ENCODE measurements around the gene BRINP3. TPM values are rescaled to one million over a fixed set of nuclear protein-coding genes. Genes with fewer than 3 reads are reported as not detected.

Gene BRINP3
- total RNA-seq, 4 donors from 2014 or later = 2.4 TPM; not detected in 3

GRCh38 chr1:190474650-190475211, 2.9 kb downstream of the BRINP3 start:
- TF ChIP-seq, protein P1, sequence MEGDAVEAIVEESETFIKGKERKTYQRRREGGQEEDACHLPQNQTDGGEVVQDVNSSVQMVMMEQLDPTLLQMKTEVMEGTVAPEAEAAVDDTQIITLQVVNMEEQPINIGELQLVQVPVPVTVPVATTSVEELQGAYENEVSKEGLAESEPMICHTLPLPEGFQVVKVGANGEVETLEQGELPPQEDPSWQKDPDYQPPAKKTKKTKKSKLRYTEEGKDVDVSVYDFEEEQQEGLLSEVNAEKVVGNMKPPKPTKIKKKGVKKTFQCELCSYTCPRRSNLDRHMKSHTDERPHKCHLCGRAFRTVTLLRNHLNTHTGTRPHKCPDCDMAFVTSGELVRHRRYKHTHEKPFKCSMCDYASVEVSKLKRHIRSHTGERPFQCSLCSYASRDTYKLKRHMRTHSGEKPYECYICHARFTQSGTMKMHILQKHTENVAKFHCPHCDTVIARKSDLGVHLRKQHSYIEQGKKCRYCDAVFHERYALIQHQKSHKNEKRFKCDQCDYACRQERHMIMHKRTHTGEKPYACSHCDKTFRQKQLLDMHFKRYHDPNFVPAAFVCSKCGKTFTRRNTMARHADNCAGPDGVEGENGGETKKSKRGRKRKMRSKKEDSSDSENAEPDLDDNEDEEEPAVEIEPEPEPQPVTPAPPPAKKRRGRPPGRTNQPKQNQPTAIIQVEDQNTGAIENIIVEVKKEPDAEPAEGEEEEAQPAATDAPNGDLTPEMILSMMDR (IDR thresholded peaks at IDR 0.05; ENCODE audit: low read depth) = no peak

GRCh38 chr1:190474010-190474409, 3.7 kb downstream of the BRINP3 start:
- TF ChIP-seq, protein P1 (IDR thresholded peaks at IDR 0.05; ENCODE audit: low read depth) = no peak

GRCh38 chr1:190472494-190472893, 5.2 kb downstream of the BRINP3 start:
- TF ChIP-seq, protein P1 (IDR thresholded peaks at IDR 0.05; ENCODE audit: low read depth) = no peak

GRCh38 chr1:190472042-190472441, 5.6 kb downstream of the BRINP3 start:
- TF ChIP-seq, protein P1 (IDR thresholded peaks at IDR 0.05; ENCODE audit: low read depth) = no peak

DNA sequence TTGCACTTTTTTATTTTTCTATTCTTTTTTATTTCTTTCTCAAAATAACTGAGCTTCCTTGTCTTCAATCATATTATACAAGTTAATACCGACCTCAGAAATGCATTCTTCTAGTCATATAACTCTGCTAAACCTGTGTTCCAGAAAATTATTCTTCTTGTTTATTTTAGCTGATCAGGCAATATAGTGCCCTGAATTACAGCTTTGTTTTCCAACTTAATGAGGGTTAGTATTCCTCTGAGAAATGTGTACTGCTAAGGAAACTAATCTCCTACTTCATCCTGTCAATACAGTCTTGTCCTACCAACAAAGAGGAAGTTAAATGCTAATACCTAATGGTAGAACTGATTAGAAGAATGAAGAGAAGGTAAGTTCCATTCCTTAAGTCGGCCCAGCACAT, 13.0 kb downstream of the BRINP3 start:
- TF ChIP-seq, protein P1 (IDR thresholded peaks at IDR 0.05; ENCODE audit: low read depth) = no peak

GRCh38 chr1:190456129-190456528, 21.5 kb downstream of the BRINP3 start:
- TF ChIP-seq, protein P1 (IDR thresholded peaks at IDR 0.05; ENCODE audit: low read depth) = no peak

GRCh38 chr1:190455631-190456030, 22.0 kb downstream of the BRINP3 start:
- TF ChIP-seq, protein P1 (IDR thresholded peaks at IDR 0.05; ENCODE audit: low read depth) = no peak
